Omental fat pad (tissue), 4 donors: ENCODE results near the gene TRPC1. TPM values are rescaled to one million over a fixed set of nuclear protein-coding genes. Genes with fewer than 3 reads are reported as not detected.

Experiments used
- ATAC-seq: fragments of 150-250 bp; one replicate; pipeline ENCODE4 v1.9.1; 2016; ENCODE audit warnings: mild to moderate bottlenecking, moderate library complexity; ENCODE audit not compliant: low FRiP score
- DNase-seq: peaks from one replicate; pipeline ENCODE4 v3.0.0-alpha.2; 2019; ENCODE audit warnings: low spot score
- CTCF ChIP-seq, 3 donors: fragments of 450-650 bp; IDR thresholded peaks; one replicate each; pipeline ENCODE4 v1.5.1; 2016 to 2017; ENCODE audit warnings: antibody characterized with exemption in 3 of 3, mild to moderate bottlenecking in 3 of 3, moderate library complexity in 2 of 3
- total RNA-seq, 4 donors: library from RNA; depleted of rRNA; stranded (reverse); fragments of >200 nt; gene quantifications; one replicate each; pipeline ENCODE4 v1.1.0, GENCODE V29; 2016

Gene TRPC1
- total RNA-seq, 4 donors from 2014 or later = 4.9 to 23.2 (median 11.4) TPM

GRCh38 chr3:142724682-142725356, 985 bp downstream of the TRPC1 start:
- DNase-seq (no peak), ATAC-seq (peak; percentile 78)
- TF ChIP-seq CTCF (IDR thresholded peaks at IDR 0.05) = no peak

DNA sequence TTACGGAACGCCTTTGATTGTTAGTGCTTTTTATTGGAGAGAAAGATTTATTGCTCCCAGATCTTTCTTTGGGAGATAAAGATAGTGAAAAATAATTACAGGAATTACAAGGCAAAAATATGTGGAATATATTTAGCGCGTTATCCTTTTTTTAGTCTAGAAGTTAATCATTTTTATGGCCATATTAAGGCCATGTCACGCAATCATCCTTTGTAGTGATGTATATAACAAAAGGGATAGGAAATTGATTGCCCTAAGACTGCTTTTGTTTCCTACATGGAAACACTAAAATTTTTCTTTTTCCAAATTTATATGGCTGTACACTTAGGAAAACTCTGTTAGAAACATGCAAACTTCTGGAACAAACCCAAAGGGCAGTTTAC, 1.5 kb downstream of the TRPC1 start:
- DNase-seq = no peak
- TF ChIP-seq CTCF (IDR thresholded peaks at IDR 0.05) = no peak
- ATAC-seq = no peak

- ATAC-seq (no peak), DNase-seq (no peak)
- TF ChIP-seq CTCF (IDR thresholded peaks at IDR 0.05) = no peak
Observed at GRCh38 chr3:142726017-142726416, 2.2 kb downstream of the TRPC1 start.

DNA sequence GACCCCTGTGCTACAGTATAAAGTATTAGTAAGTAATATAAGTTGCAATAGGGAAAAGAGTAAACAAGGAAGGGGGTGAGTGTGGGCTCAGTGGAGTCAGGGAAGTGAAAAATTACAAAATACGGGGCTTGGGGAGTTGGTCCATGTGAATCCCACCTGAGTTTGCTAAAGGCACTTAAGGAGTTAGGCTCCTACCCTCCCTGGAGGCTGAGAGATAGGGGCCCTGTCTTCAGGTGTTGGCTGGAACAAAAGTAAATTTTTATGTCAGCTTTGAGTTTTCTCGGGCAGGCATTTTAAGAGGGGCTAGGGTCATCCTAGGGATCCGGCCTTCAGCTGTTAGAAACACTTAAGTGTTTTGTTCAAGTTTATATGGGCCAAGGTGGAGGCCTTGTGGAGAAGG, 8.2 kb downstream of the TRPC1 start:
- ATAC-seq = no peak
- no peak for DNase-seq
- no peak for TF ChIP-seq CTCF (IDR thresholded peaks at IDR 0.05)

DNA sequence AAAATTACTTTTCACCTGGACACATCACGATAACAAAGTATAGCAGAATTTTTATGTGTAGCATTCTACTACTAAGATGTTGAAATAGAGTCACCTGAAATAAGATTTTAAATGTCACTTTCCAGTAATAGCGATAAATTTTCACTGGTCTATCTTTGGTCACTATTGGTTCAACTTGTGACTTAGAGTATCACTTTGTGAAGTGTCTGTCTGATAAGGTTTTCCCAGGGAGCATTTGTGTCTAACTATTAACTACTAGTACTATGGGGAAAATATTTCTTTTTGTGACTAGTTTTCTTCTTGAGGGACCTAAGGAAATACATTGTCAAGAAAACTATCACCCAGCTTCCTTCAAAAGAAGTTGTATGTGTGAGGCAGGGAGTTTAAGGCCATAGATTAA, 11.0 kb downstream of the TRPC1 start:
- DNase-seq = no peak
- no peak for TF ChIP-seq CTCF (IDR thresholded peaks at IDR 0.05)
- no peak for ATAC-seq

DNA sequence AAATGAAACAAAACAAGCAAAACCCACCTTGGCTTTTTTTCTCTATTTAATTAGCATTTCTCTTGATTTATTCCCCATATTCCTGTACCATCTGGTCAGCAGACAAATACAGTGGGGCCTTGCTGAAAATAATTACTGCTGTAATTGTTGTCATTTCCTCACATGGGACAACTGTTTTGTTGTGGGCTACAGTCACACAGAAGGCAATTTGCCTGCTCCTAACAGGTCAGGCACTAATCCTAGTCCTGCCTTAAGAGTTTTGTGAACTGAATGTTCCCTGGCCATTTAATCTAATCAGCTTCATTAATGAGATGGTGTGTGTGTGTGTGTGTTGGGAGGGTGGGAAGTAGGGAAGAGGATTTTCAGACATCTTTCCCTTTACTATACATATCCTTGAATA, 11.6 kb downstream of the TRPC1 start:
- no peak for TF ChIP-seq CTCF (IDR thresholded peaks at IDR 0.05)
- DNase-seq (no peak), ATAC-seq (no peak)

- ATAC-seq (no peak), DNase-seq (no peak)
- no peak for TF ChIP-seq CTCF (IDR thresholded peaks at IDR 0.05)
Observed at GRCh38 chr3:142738396-142738795, 14.6 kb downstream of the TRPC1 start.
